ENCODE results near the gene SP3.

DNA sequence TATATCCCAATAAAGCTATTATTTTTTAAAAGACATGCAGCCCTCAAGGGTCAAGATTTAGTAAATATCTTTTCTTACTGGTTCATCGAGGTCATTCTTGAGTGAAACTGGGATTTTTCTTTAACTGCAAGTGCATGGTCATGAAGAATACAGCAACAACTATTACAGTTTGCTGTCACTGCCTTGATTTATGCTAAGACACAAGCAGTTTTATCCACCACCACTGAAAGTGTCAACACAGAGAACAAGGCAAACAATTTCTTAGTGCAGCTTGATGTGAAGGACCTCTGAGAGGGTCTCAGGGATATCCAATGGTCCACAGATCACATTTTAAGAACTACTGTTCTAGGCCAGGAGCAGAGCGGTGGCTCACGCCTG lies 12.1 kb downstream of the SP3 start:
- TF ChIP-seq, protein P1, sequence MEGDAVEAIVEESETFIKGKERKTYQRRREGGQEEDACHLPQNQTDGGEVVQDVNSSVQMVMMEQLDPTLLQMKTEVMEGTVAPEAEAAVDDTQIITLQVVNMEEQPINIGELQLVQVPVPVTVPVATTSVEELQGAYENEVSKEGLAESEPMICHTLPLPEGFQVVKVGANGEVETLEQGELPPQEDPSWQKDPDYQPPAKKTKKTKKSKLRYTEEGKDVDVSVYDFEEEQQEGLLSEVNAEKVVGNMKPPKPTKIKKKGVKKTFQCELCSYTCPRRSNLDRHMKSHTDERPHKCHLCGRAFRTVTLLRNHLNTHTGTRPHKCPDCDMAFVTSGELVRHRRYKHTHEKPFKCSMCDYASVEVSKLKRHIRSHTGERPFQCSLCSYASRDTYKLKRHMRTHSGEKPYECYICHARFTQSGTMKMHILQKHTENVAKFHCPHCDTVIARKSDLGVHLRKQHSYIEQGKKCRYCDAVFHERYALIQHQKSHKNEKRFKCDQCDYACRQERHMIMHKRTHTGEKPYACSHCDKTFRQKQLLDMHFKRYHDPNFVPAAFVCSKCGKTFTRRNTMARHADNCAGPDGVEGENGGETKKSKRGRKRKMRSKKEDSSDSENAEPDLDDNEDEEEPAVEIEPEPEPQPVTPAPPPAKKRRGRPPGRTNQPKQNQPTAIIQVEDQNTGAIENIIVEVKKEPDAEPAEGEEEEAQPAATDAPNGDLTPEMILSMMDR (IDR thresholded peaks at IDR 0.05), result no peak
- no peak for TF ChIP-seq POLR2A (IDR thresholded peaks at IDR 0.05)

All from right lobe of liver (tissue), 4 donors.